H9 (cell line): ENCODE data around the gene MOCS3. TPM values are rescaled to one million over a fixed set of nuclear protein-coding genes. Genes with fewer than 3 reads are reported as not detected.

Source experiments
- DNase-seq: peaks from one replicate; pipeline ENCODE4 v3.0.0-alpha.2; 2017
- H2AFZ ChIP-seq: one replicate; pipeline ENCODE4 v1.6.1; 2013; ENCODE audit warnings: mild to moderate bottlenecking, low read length, control low read depth, moderate library complexity
- H2AK5ac ChIP-seq: 2 replicates; pipeline ENCODE4 v1.6.1; 2013; ENCODE audit warnings: low read length, control low read depth, mixed read lengths; ENCODE audit not compliant: insufficient read length
- H2BK120ac ChIP-seq: one replicate; pipeline ENCODE4 v1.6.1; 2013; ENCODE audit warnings: low read depth, mild to moderate bottlenecking, low read length, control low read depth, inconsistent platforms; ENCODE audit not compliant: poor library complexity, severe bottlenecking
- H2BK12ac ChIP-seq: 2 replicates; pipeline ENCODE4 v1.6.1; 2013; ENCODE audit warnings: low read length, control low read depth, mixed read lengths, low read depth; ENCODE audit not compliant: insufficient read length
- H2BK15ac ChIP-seq: 2 replicates; pipeline ENCODE4 v1.6.1; 2013; ENCODE audit warnings: low read depth, low read length, control low read depth
- H2BK20ac ChIP-seq: one replicate; pipeline ENCODE4 v1.6.1; 2013; ENCODE audit warnings: low read depth, mild to moderate bottlenecking, low read length, control low read depth, inconsistent platforms; ENCODE audit not compliant: poor library complexity, severe bottlenecking
- H2BK5ac ChIP-seq: 2 replicates; pipeline ENCODE4 v1.6.1; 2013; ENCODE audit warnings: low read length, control low read depth, mixed read lengths; ENCODE audit not compliant: insufficient read length
- H3K14ac ChIP-seq: 2 replicates; pipeline ENCODE4 v1.6.1; 2013; ENCODE audit warnings: low read length, control low read depth; ENCODE audit not compliant: insufficient read depth
- H3K18ac ChIP-seq: 2 replicates; pipeline ENCODE4 v1.6.1; 2013; ENCODE audit warnings: low read depth, mild to moderate bottlenecking, mixed read lengths, low read length, control low read depth; ENCODE audit not compliant: insufficient read length
- H3K23ac ChIP-seq: 2 replicates; pipeline ENCODE4 v1.6.1; 2013; ENCODE audit warnings: low read length, control low read depth, mixed read lengths, low read depth; ENCODE audit not compliant: insufficient read length
- H3K23me2 ChIP-seq: 2 replicates; pipeline ENCODE4 v1.6.1; 2013; ENCODE audit warnings: low read depth, mild to moderate bottlenecking, mixed read lengths, low read length, control low read depth; ENCODE audit not compliant: insufficient read length, poor library complexity, severe bottlenecking
- H3K27ac ChIP-seq: 2 replicates; pipeline ENCODE4 v1.5.1; 2013; ENCODE audit warnings: low read length, control low read depth, mixed read lengths, low read depth; ENCODE audit not compliant: insufficient read length
- H3K27me3 ChIP-seq: 2 replicates; pipeline ENCODE4 v1.6.1; 2013; ENCODE audit warnings: low read length, control low read depth, inconsistent platforms; ENCODE audit not compliant: insufficient read depth
- H3K4ac ChIP-seq: 2 replicates; pipeline ENCODE4 v1.6.1; 2013; ENCODE audit warnings: low read depth, mild to moderate bottlenecking, control low read depth, inconsistent platforms, low read length, moderate library complexity
- H3K4me1 ChIP-seq: 2 replicates; pipeline ENCODE4 v1.6.1; 2013; ENCODE audit warnings: low read length, control low read depth, inconsistent platforms; ENCODE audit not compliant: insufficient read depth
- H3K4me2 ChIP-seq: 2 replicates; pipeline ENCODE4 v1.6.1; 2013; ENCODE audit warnings: low read length, control low read depth, mixed read lengths; ENCODE audit not compliant: insufficient read length, insufficient read depth
- H3K56ac ChIP-seq: 2 replicates; pipeline ENCODE4 v1.6.1; 2013; ENCODE audit warnings: low read depth, mild to moderate bottlenecking, mixed read lengths, low read length, control low read depth; ENCODE audit not compliant: insufficient read length
- H3K79me1 ChIP-seq: 2 replicates; pipeline ENCODE4 v1.6.1; 2013; ENCODE audit warnings: low read depth, mild to moderate bottlenecking, moderate library complexity, low read length, control low read depth, inconsistent platforms; ENCODE audit not compliant: insufficient read depth, poor library complexity, severe bottlenecking
- H3K79me2 ChIP-seq: 2 replicates; pipeline ENCODE4 v1.6.1; 2013; ENCODE audit warnings: low read length, control low read depth, inconsistent platforms; ENCODE audit not compliant: insufficient read depth
- H3K9ac ChIP-seq: 2 replicates; pipeline ENCODE4 v1.6.1; 2013; ENCODE audit warnings: low read length, control low read depth, mixed read lengths; ENCODE audit not compliant: insufficient read length; ENCODE audit errors: extremely low read depth
- H3K9me3 ChIP-seq: one replicate; pipeline ENCODE4 v1.6.1; 2013; ENCODE audit warnings: low read depth, low read length, inconsistent platforms; ENCODE audit not compliant: control insufficient read depth
- H3T11ph ChIP-seq: one replicate; pipeline ENCODE4 v1.6.1; 2013; ENCODE audit warnings: mild to moderate bottlenecking, low read length, control low read depth, inconsistent platforms
- H4K20me1 ChIP-seq: one replicate; pipeline ENCODE4 v1.6.1; 2013; ENCODE audit not compliant: control insufficient read depth, insufficient read length, insufficient read depth
- H4K5ac ChIP-seq: 2 replicates; pipeline ENCODE4 v1.6.1; 2013; ENCODE audit warnings: low read depth, mild to moderate bottlenecking, mixed read lengths, low read length, control low read depth; ENCODE audit not compliant: insufficient read length
- H4K8ac ChIP-seq: replicated peaks from 2 replicates; pipeline ENCODE4 v1.6.1; 2013; ENCODE audit warnings: low read length, control low read depth, mixed read lengths, low read depth; ENCODE audit not compliant: insufficient read length
- H4K91ac ChIP-seq: 2 replicates; pipeline ENCODE4 v1.6.1; 2013; ENCODE audit warnings: low read depth, mild to moderate bottlenecking, moderate library complexity, mixed read lengths, low read length, control low read depth; ENCODE audit not compliant: insufficient read length
- H3K27ac Mint-ChIP-seq, 3 experiments: 2 replicates in 2 of 3; 3 replicates in 1 of 3; pipeline ENCODE4 v1.8.0; 2020 to 2021; ENCODE audit warnings: mixed read lengths in 3 of 3, mild to moderate bottlenecking in 1 of 3, moderate library complexity in 1 of 3
- H3K27me3 Mint-ChIP-seq: 2 replicates; pipeline ENCODE4 v1.8.0; 2021; ENCODE audit warnings: low read depth, mild to moderate bottlenecking, moderate library complexity, mixed read lengths
- H3K36me3 Mint-ChIP-seq, 3 experiments: 2 replicates in 2 of 3; 3 replicates in 1 of 3; pipeline ENCODE4 v1.8.0; 2020 to 2021; ENCODE audit warnings: low read depth in 3 of 3, mixed read lengths in 3 of 3; ENCODE audit not compliant: insufficient read depth in 1 of 3
- H3K4me1 Mint-ChIP-seq, 2 experiments: 2 replicates each; pipeline ENCODE4 v1.8.0; 2020; ENCODE audit warnings: mixed read lengths in 2 of 2
- H3K4me3 Mint-ChIP-seq, 2 experiments: 2 replicates in 1 of 2; 3 replicates in 1 of 2; pipeline ENCODE4 v1.8.0; 2020 to 2021; ENCODE audit warnings: mild to moderate bottlenecking in 2 of 2, mixed read lengths in 2 of 2, moderate library complexity in 1 of 2
- H3K9me3 Mint-ChIP-seq, 2 experiments: 2 replicates in 1 of 2; 3 replicates in 1 of 2; pipeline ENCODE4 v1.8.0; 2020; ENCODE audit warnings: mild to moderate bottlenecking in 2 of 2, mixed read lengths in 2 of 2, moderate library complexity in 1 of 2
- WGBS: extraction: QIAGEN DNeasy Blood & Tissue Kit; methylation state at CpG from one replicate; pipeline ENCODE4 v1.1.7; 2013; ENCODE audit warnings: missing lambda C conversion rate, low lambda C conversion rate, mixed read lengths; ENCODE audit not compliant: insufficient read length; ENCODE audit errors: extremely low coverage; 5-methylcytosine and 5-hydroxymethylcytosine counted together
- total RNA-seq: library from RNA; stranded (reverse); gene quantifications from 2 replicates; pipeline ENCODE4 v1.2.1, GENCODE V29; 2021
- TF ChIP-seq, protein P1 (sequence below): fragments of 200-600 bp; sonication (generic); conservative IDR thresholded peaks from 3 replicates; pipeline ENCODE4 v1.8.0; 2021; ENCODE audit warnings: antibody characterized with exemption, mild to moderate bottlenecking

The MOCS3 gene
- total RNA-seq, 1 experiment from 2014 or later: 9.0 TPM

DNA sequence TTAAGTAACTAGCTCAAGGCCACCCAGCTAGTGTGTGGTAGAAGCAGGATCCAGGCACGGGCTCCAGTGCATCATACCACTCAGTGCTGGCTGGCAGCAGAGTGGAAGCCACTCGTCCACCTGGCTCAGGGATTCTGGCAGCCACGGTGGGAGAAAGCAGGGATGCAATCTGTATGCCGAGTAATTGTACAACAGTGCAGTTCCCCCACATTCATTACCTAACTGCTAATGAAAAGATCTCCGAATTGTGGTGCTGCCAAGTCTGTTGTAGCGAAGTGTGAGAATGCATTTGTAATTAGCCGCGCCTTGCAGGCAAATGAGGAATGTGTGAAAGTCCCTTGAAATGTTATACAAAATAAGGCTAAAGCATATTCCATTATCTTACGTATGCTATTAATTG lies 35.3 kb downstream of the MOCS3 start:
- Histone ChIP-seq H4K91ac (no peak overlapping the region), H3K79me2 (no peaks in the 10 kb centered on the region), H3K23me2 (no peaks in the 10 kb centered on the region), H3K9me3 (no peaks in the 10 kb centered on the region), H3K4me2 (no peak overlapping the region), H2AFZ (no peak overlapping the region), H2BK120ac (no peak overlapping the region), H3K18ac (no peak overlapping the region), H3K56ac (no peak overlapping the region), H4K5ac (no peak overlapping the region), H3K27ac (no peak overlapping the region), H3K23ac (no peak overlapping the region), H2BK15ac (no peak overlapping the region), H2BK5ac (no peak overlapping the region), H2AK5ac (no peak overlapping the region), H4K8ac (no peak overlapping the region), H4K20me1 (no peaks in the 10 kb centered on the region), H2BK12ac (no peak overlapping the region), H3T11ph (no peak overlapping the region), H3K4ac (no peak overlapping the region), H3K79me1 (no peaks in the 10 kb centered on the region), H2BK20ac (no peak overlapping the region), H3K4me1 (no peaks in the 10 kb centered on the region), H3K14ac (no peak overlapping the region), H3K9ac (no peak overlapping the region), H3K27me3 (no peaks in the 10 kb centered on the region)
- Mint-ChIP-seq H3K36me3 (no peaks in the 10 kb centered on the region), H3K27ac (no peak overlapping the region), H3K9me3 (peaks cover 0 to 4% of the 10 kb centered on the region in 2 experiments; a peak in 1 of 5 replicates), H3K4me1 (peaks cover 27 to 39% of the 10 kb centered on the region in 2 experiments), H3K27me3 (peaks cover 16% of the 10 kb centered on the region), H3K4me3 (no peak overlapping the region)
- DNase-seq: no peak
- WGBS: no CpG with 5 or more reads among the region's 9 CpGs
- TF ChIP-seq, protein P1, sequence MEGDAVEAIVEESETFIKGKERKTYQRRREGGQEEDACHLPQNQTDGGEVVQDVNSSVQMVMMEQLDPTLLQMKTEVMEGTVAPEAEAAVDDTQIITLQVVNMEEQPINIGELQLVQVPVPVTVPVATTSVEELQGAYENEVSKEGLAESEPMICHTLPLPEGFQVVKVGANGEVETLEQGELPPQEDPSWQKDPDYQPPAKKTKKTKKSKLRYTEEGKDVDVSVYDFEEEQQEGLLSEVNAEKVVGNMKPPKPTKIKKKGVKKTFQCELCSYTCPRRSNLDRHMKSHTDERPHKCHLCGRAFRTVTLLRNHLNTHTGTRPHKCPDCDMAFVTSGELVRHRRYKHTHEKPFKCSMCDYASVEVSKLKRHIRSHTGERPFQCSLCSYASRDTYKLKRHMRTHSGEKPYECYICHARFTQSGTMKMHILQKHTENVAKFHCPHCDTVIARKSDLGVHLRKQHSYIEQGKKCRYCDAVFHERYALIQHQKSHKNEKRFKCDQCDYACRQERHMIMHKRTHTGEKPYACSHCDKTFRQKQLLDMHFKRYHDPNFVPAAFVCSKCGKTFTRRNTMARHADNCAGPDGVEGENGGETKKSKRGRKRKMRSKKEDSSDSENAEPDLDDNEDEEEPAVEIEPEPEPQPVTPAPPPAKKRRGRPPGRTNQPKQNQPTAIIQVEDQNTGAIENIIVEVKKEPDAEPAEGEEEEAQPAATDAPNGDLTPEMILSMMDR: no peak
